H9 (cell line): ENCODE results near the gene NUTM2D. TPM values are rescaled to one million over a fixed set of nuclear protein-coding genes. Genes with fewer than 3 reads are reported as not detected.
A peak's percentile ranks its signal among the peaks of the same experiment; 100 is the strongest.
"Not testable (repeated sequence)": the region's sequence is repeated elsewhere in the genome, so short reads cannot be mapped to it uniquely, and the experiment has no call there.

Experiments
- DNase-seq: peaks from one replicate; pipeline ENCODE4 v3.0.0-alpha.2; 2017
- H2AFZ ChIP-seq: one replicate; pipeline ENCODE4 v1.6.1; 2013; ENCODE audit warnings: mild to moderate bottlenecking, low read length, control low read depth, moderate library complexity
- H2AK5ac ChIP-seq: 2 replicates; pipeline ENCODE4 v1.6.1; 2013; ENCODE audit warnings: low read length, control low read depth, mixed read lengths; ENCODE audit not compliant: insufficient read length
- H2BK120ac ChIP-seq: one replicate; pipeline ENCODE4 v1.6.1; 2013; ENCODE audit warnings: low read depth, mild to moderate bottlenecking, low read length, control low read depth, inconsistent platforms; ENCODE audit not compliant: poor library complexity, severe bottlenecking
- H2BK12ac ChIP-seq: 2 replicates; pipeline ENCODE4 v1.6.1; 2013; ENCODE audit warnings: low read length, control low read depth, mixed read lengths, low read depth; ENCODE audit not compliant: insufficient read length
- H2BK15ac ChIP-seq: 2 replicates; pipeline ENCODE4 v1.6.1; 2013; ENCODE audit warnings: low read depth, low read length, control low read depth
- H2BK20ac ChIP-seq: one replicate; pipeline ENCODE4 v1.6.1; 2013; ENCODE audit warnings: low read depth, mild to moderate bottlenecking, low read length, control low read depth, inconsistent platforms; ENCODE audit not compliant: poor library complexity, severe bottlenecking
- H2BK5ac ChIP-seq: 2 replicates; pipeline ENCODE4 v1.6.1; 2013; ENCODE audit warnings: low read length, control low read depth, mixed read lengths; ENCODE audit not compliant: insufficient read length
- H3K14ac ChIP-seq: 2 replicates; pipeline ENCODE4 v1.6.1; 2013; ENCODE audit warnings: low read length, control low read depth; ENCODE audit not compliant: insufficient read depth
- H3K18ac ChIP-seq: 2 replicates; pipeline ENCODE4 v1.6.1; 2013; ENCODE audit warnings: low read depth, mild to moderate bottlenecking, mixed read lengths, low read length, control low read depth; ENCODE audit not compliant: insufficient read length
- H3K23ac ChIP-seq: 2 replicates; pipeline ENCODE4 v1.6.1; 2013; ENCODE audit warnings: low read length, control low read depth, mixed read lengths, low read depth; ENCODE audit not compliant: insufficient read length
- H3K23me2 ChIP-seq: 2 replicates; pipeline ENCODE4 v1.6.1; 2013; ENCODE audit warnings: low read depth, mild to moderate bottlenecking, mixed read lengths, low read length, control low read depth; ENCODE audit not compliant: insufficient read length, poor library complexity, severe bottlenecking
- H3K27ac ChIP-seq: 2 replicates; pipeline ENCODE4 v1.5.1; 2013; ENCODE audit warnings: low read length, control low read depth, mixed read lengths, low read depth; ENCODE audit not compliant: insufficient read length
- H3K27me3 ChIP-seq: 2 replicates; pipeline ENCODE4 v1.6.1; 2013; ENCODE audit warnings: low read length, control low read depth, inconsistent platforms; ENCODE audit not compliant: insufficient read depth
- H3K4ac ChIP-seq: 2 replicates; pipeline ENCODE4 v1.6.1; 2013; ENCODE audit warnings: low read depth, mild to moderate bottlenecking, control low read depth, inconsistent platforms, low read length, moderate library complexity
- H3K4me1 ChIP-seq: 2 replicates; pipeline ENCODE4 v1.6.1; 2013; ENCODE audit warnings: low read length, control low read depth, inconsistent platforms; ENCODE audit not compliant: insufficient read depth
- H3K4me2 ChIP-seq: 2 replicates; pipeline ENCODE4 v1.6.1; 2013; ENCODE audit warnings: low read length, control low read depth, mixed read lengths; ENCODE audit not compliant: insufficient read length, insufficient read depth
- H3K56ac ChIP-seq: 2 replicates; pipeline ENCODE4 v1.6.1; 2013; ENCODE audit warnings: low read depth, mild to moderate bottlenecking, mixed read lengths, low read length, control low read depth; ENCODE audit not compliant: insufficient read length
- H3K79me1 ChIP-seq: 2 replicates; pipeline ENCODE4 v1.6.1; 2013; ENCODE audit warnings: low read depth, mild to moderate bottlenecking, moderate library complexity, low read length, control low read depth, inconsistent platforms; ENCODE audit not compliant: insufficient read depth, poor library complexity, severe bottlenecking
- H3K79me2 ChIP-seq: 2 replicates; pipeline ENCODE4 v1.6.1; 2013; ENCODE audit warnings: low read length, control low read depth, inconsistent platforms; ENCODE audit not compliant: insufficient read depth
- H3K9ac ChIP-seq: 2 replicates; pipeline ENCODE4 v1.6.1; 2013; ENCODE audit warnings: low read length, control low read depth, mixed read lengths; ENCODE audit not compliant: insufficient read length; ENCODE audit errors: extremely low read depth
- H3K9me3 ChIP-seq: one replicate; pipeline ENCODE4 v1.6.1; 2013; ENCODE audit warnings: low read depth, low read length, inconsistent platforms; ENCODE audit not compliant: control insufficient read depth
- H3T11ph ChIP-seq: one replicate; pipeline ENCODE4 v1.6.1; 2013; ENCODE audit warnings: mild to moderate bottlenecking, low read length, control low read depth, inconsistent platforms
- H4K20me1 ChIP-seq: one replicate; pipeline ENCODE4 v1.6.1; 2013; ENCODE audit not compliant: control insufficient read depth, insufficient read length, insufficient read depth
- H4K5ac ChIP-seq: 2 replicates; pipeline ENCODE4 v1.6.1; 2013; ENCODE audit warnings: low read depth, mild to moderate bottlenecking, mixed read lengths, low read length, control low read depth; ENCODE audit not compliant: insufficient read length
- H4K8ac ChIP-seq: replicated peaks from 2 replicates; pipeline ENCODE4 v1.6.1; 2013; ENCODE audit warnings: low read length, control low read depth, mixed read lengths, low read depth; ENCODE audit not compliant: insufficient read length
- H4K91ac ChIP-seq: 2 replicates; pipeline ENCODE4 v1.6.1; 2013; ENCODE audit warnings: low read depth, mild to moderate bottlenecking, moderate library complexity, mixed read lengths, low read length, control low read depth; ENCODE audit not compliant: insufficient read length
- H3K27ac Mint-ChIP-seq, 3 experiments: 2 replicates in 2 of 3; 3 replicates in 1 of 3; pipeline ENCODE4 v1.8.0; 2020 to 2021; ENCODE audit warnings: mixed read lengths in 3 of 3, mild to moderate bottlenecking in 1 of 3, moderate library complexity in 1 of 3
- H3K27me3 Mint-ChIP-seq: 2 replicates; pipeline ENCODE4 v1.8.0; 2021; ENCODE audit warnings: low read depth, mild to moderate bottlenecking, moderate library complexity, mixed read lengths
- H3K36me3 Mint-ChIP-seq, 3 experiments: 2 replicates in 2 of 3; 3 replicates in 1 of 3; pipeline ENCODE4 v1.8.0; 2020 to 2021; ENCODE audit warnings: low read depth in 3 of 3, mixed read lengths in 3 of 3; ENCODE audit not compliant: insufficient read depth in 1 of 3
- H3K4me1 Mint-ChIP-seq, 2 experiments: 2 replicates each; pipeline ENCODE4 v1.8.0; 2020; ENCODE audit warnings: mixed read lengths in 2 of 2
- H3K4me3 Mint-ChIP-seq, 2 experiments: 2 replicates in 1 of 2; 3 replicates in 1 of 2; pipeline ENCODE4 v1.8.0; 2020 to 2021; ENCODE audit warnings: mild to moderate bottlenecking in 2 of 2, mixed read lengths in 2 of 2, moderate library complexity in 1 of 2
- H3K9me3 Mint-ChIP-seq, 2 experiments: 2 replicates in 1 of 2; 3 replicates in 1 of 2; pipeline ENCODE4 v1.8.0; 2020; ENCODE audit warnings: mild to moderate bottlenecking in 2 of 2, mixed read lengths in 2 of 2, moderate library complexity in 1 of 2
- WGBS: extraction: QIAGEN DNeasy Blood & Tissue Kit; methylation state at CpG from one replicate; pipeline ENCODE4 v1.1.7; 2013; ENCODE audit warnings: missing lambda C conversion rate, low lambda C conversion rate, mixed read lengths; ENCODE audit not compliant: insufficient read length; ENCODE audit errors: extremely low coverage; 5-methylcytosine and 5-hydroxymethylcytosine counted together
- total RNA-seq: library from RNA; stranded (reverse); gene quantifications from 2 replicates; pipeline ENCODE4 v1.2.1, GENCODE V29; 2021

Gene NUTM2D
- total RNA-seq, 1 experiment from 2014 or later, result 3.5 TPM

DNA sequence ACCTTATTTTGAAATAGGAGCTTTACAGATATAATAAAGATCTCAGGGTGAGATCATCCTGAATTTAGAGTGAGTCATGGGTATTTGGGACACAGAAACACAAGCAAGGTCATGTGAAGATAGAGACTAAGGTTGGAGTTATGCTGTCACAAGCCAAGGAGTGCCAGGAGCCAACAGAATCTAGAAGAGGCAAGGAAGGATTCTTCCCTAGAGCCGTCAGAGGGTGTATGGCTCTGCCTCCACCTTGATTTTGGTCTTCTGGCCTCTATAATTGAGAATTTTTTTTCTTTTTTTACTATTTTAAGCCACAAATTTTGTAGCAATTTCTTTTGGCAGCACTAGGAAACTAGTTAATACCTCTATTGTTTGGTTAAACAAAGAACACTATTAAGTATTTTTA, 24.9 kb upstream of the NUTM2D start:
- H3K27ac ChIP-seq, H3K4me2 ChIP-seq, H3K9me3 ChIP-seq, H3K79me2 ChIP-seq, H3T11ph ChIP-seq, H2BK120ac ChIP-seq, H3K27me3 ChIP-seq, H3K27ac Mint-ChIP-seq, H2AK5ac ChIP-seq, H3K14ac ChIP-seq, H3K27me3 Mint-ChIP-seq, H3K4me1 Mint-ChIP-seq, H2BK15ac ChIP-seq, H2BK20ac ChIP-seq, H3K56ac ChIP-seq, H3K4ac ChIP-seq, H4K91ac ChIP-seq, H4K20me1 ChIP-seq, H3K23ac ChIP-seq, H3K23me2 ChIP-seq, H3K18ac ChIP-seq, H2BK12ac ChIP-seq, H2AFZ ChIP-seq, H3K79me1 ChIP-seq, H3K9me3 Mint-ChIP-seq, H3K36me3 Mint-ChIP-seq, H3K4me3 Mint-ChIP-seq, H3K9ac ChIP-seq, H4K8ac ChIP-seq, H3K4me1 ChIP-seq, H2BK5ac ChIP-seq, DNase-seq, H4K5ac ChIP-seq: not testable (repeated sequence)
- no CpG with 5 or more reads among the region's 1 CpG for WGBS

GRCh38 chr10:87340411-87340810, 17.1 kb upstream of the NUTM2D start:
- H3K27ac Mint-ChIP-seq, result not testable (repeated sequence)

More at GRCh38 chr10:87340411-87340810, 17.1 kb upstream of the NUTM2D start:
- not testable (repeated sequence) for H3K14ac ChIP-seq, H3K36me3 Mint-ChIP-seq, H2BK12ac ChIP-seq, H4K91ac ChIP-seq, H2BK5ac ChIP-seq, H3K79me2 ChIP-seq, H4K8ac ChIP-seq, H3K4ac ChIP-seq, H2BK120ac ChIP-seq, H3K9me3 Mint-ChIP-seq, DNase-seq, H4K20me1 ChIP-seq, H3T11ph ChIP-seq, H2BK15ac ChIP-seq, H3K56ac ChIP-seq, H4K5ac ChIP-seq, H3K4me2 ChIP-seq, H3K9ac ChIP-seq, H3K27me3 ChIP-seq, H2AFZ ChIP-seq, H3K23me2 ChIP-seq, H3K79me1 ChIP-seq, H3K27ac ChIP-seq, H3K23ac ChIP-seq, H3K4me1 ChIP-seq, H2BK20ac ChIP-seq, H3K9me3 ChIP-seq, H3K4me1 Mint-ChIP-seq, H2AK5ac ChIP-seq, H3K18ac ChIP-seq, H3K27me3 Mint-ChIP-seq
- H3K4me3 Mint-ChIP-seq, result peak overlapping the region; percentile 40 to 56
- no CpG with 5 or more reads among the region's 3 CpGs for WGBS
